HepG2 (cell line): ENCODE results near the gene DQX1. TPM values are rescaled to one million over a fixed set of nuclear protein-coding genes. Genes with fewer than 3 reads are reported as not detected.

Experiments
- ARID3A ChIP-seq: IDR thresholded peaks from 2 replicates; pipeline ENCODE4 v1.6.1; 2012; ENCODE audit warnings: low read depth, low read length, improper control_type of control experiment
- ATF1 ChIP-seq: IDR thresholded peaks from 2 replicates; pipeline ENCODE4 v1.6.1; 2016; ENCODE audit warnings: mild to moderate bottlenecking, control low read depth
- CENPX ChIP-seq: sonication (generic); formaldehyde crosslinking; IDR thresholded peaks from 2 replicates; pipeline ENCODE4 v1.9.0; 2021; ENCODE audit warnings: mild to moderate bottlenecking, missing genetic modification reagents, moderate library complexity
- CREM ChIP-seq, 2 experiments: sonication (generic) in 1 of 2; formaldehyde crosslinking in 1 of 2; IDR thresholded peaks; 2 replicates each; pipeline versions ENCODE4 v1.4.0 to v1.6.1; 2016 to 2020; ENCODE audit warnings: antibody characterized with exemption in 1 of 2, mild to moderate bottlenecking in 1 of 2, missing genetic modification reagents in 1 of 2
- HMGXB3 ChIP-seq: sonication (generic); formaldehyde crosslinking; IDR thresholded peaks from 2 replicates; pipeline ENCODE4 v1.4.0; 2020; ENCODE audit warnings: missing genetic modification reagents, borderline replicate concordance
- NFYB ChIP-seq: sonication (generic); formaldehyde crosslinking; IDR thresholded peaks from 2 replicates; pipeline ENCODE4 v1.4.0; 2020; ENCODE audit warnings: missing genetic modification reagents
- NONO ChIP-seq, 2 experiments: fragments of 450-650 bp in 1 of 2; sonication (generic) in 1 of 2; formaldehyde crosslinking in 1 of 2; IDR thresholded peaks in 1 of 2; conservative IDR thresholded peaks in 1 of 2; 2 replicates each; pipeline versions ENCODE4 v1.6.1 to v1.8.0; 2017 to 2022; ENCODE audit warnings: mild to moderate bottlenecking in 1 of 2, missing genetic modification reagents in 1 of 2, moderate library complexity in 1 of 2
- SNRNP70 ChIP-seq: fragments of 200-400 bp; formaldehyde crosslinking; IDR thresholded peaks from 2 replicates; pipeline ENCODE4 v1.6.1; 2017; ENCODE audit warnings: mild to moderate bottlenecking, low read depth, low read length, moderate library complexity
- ZBTB40 ChIP-seq, 2 experiments: fragments of 450-650 bp in 1 of 2; sonication (generic) in 1 of 2; formaldehyde crosslinking in 1 of 2; IDR thresholded peaks; 2 replicates each; pipeline versions ENCODE4 v1.6.1 to v1.8.0; 2016 to 2022; ENCODE audit warnings: antibody characterized with exemption in 1 of 2, mild to moderate bottlenecking in 1 of 2, missing genetic modification reagents in 1 of 2
- ZNF343 ChIP-seq: sonication (generic); formaldehyde crosslinking; IDR thresholded peaks from 2 replicates; pipeline ENCODE4 v1.4.0; 2020; ENCODE audit warnings: mild to moderate bottlenecking, missing genetic modification reagents
- ZNF44 ChIP-seq: sonication (generic); formaldehyde crosslinking; IDR thresholded peaks from 2 replicates; pipeline ENCODE4 v1.5.1; 2020; ENCODE audit warnings: mild to moderate bottlenecking, missing genetic modification reagents
- ZNF570 ChIP-seq: sonication (generic); formaldehyde crosslinking; IDR thresholded peaks from 2 replicates; pipeline ENCODE4 v1.4.0; 2020; ENCODE audit warnings: mild to moderate bottlenecking, missing genetic modification reagents, borderline replicate concordance
- polyA plus RNA-seq, 8 experiments: library from polyadenylated mRNA; depleted of rRNA in 3 of 8; stranded (reverse) in 7 of 8; unstranded in 1 of 8; fragments of >200 nt; fragmentation: Illumina TruSeq in 4 of 8; extraction: Trizol in 4 of 8; gene quantifications; 2 replicates each; pipeline versions ENCODE4 v1.2.1 to v1.2.3, GENCODE V29; 2011 to 2016; ENCODE audit warnings: low read depth in 4 of 8, missing spikeins in 1 of 8, mixed read lengths in 1 of 8; ENCODE audit not compliant: insufficient read depth in 1 of 8
- total RNA-seq, 5 experiments: library from RNA; depleted of rRNA; stranded (reverse); fragments of >200 nt; fragmentation: Illumina TruSeq; extraction: Trizol; gene quantifications; 2 replicates each; pipeline ENCODE4 v1.2.3, GENCODE V29; 2016; ENCODE audit warnings: low read depth in 1 of 5

Gene DQX1
- total and polyA plus RNA-seq, 2 of the 13 experiments (the other 11 are each of a cell fraction or from before 2014, with no cell fraction given) = 27.6 to 89.8 TPM

GRCh38 chr2:74497777-74498499 is 28.1 kb downstream of the DQX1 start (continued):
- TF ChIP-seq HMGXB3 (CRISPR knock-in tag) (no peak), ZNF343 (no peak), SNRNP70 (no peak), ZNF44 (no peak), ARID3A (no peak), ZNF570 (CRISPR knock-in tag) (no peak), CENPX (CRISPR knock-in tag) (no peak), NFYB (CRISPR knock-in tag) (0 out of 2 replicates have a peak, but pooled peaks have one; percentile 9), ZBTB40 (IDR thresholded peaks at IDR 0.05) (no peak), ZBTB40 (CRISPR knock-in tag; IDR thresholded peaks at IDR 0.05) (peak; percentile 30; the same call in 1 of the 2 replicates), ATF1 (no peak), CREM (IDR thresholded peaks at IDR 0.05) (no peak), CREM (CRISPR knock-in tag; IDR thresholded peaks at IDR 0.05) (no peak), NONO (IDR thresholded peaks at IDR 0.05) (no peak), NONO (CRISPR knock-in tag; conservative IDR thresholded peaks at IDR 0.05) (0 out of 2 replicates have a peak, but pooled peaks have one; percentile 12)
